Skin of body (tissue), 2 donors: Measurements from ENCODE around the gene CYB5RL. TPM values are rescaled to one million over a fixed set of nuclear protein-coding genes. Genes with fewer than 3 reads are reported as not detected.
"Not testable (repeated sequence)": the region's sequence is repeated elsewhere in the genome, so short reads cannot be mapped to it uniquely, and the experiment has no call there.

Source experiments
- DNase-seq: peaks from one replicate; lab custom pipeline; 2025; lab: John Stamatoyannopoulos, UW
- total RNA-seq: library from RNA; depleted of rRNA; stranded (reverse); fragments of >200 nt; gene quantifications from one replicate; pipeline ENCODE4 v1.2.3, GENCODE V29; 2014

The CYB5RL gene
- total RNA-seq, 1 donor from 2014 or later: 4.3 TPM

- no peak for DNase-seq
Observed at GRCh38 chr1:54225986-54226559, 26.2 kb upstream of the CYB5RL start.

- DNase-seq: no peak
Observed at GRCh38 chr1:54225378-54225777, 25.5 kb upstream of the CYB5RL start.

DNA sequence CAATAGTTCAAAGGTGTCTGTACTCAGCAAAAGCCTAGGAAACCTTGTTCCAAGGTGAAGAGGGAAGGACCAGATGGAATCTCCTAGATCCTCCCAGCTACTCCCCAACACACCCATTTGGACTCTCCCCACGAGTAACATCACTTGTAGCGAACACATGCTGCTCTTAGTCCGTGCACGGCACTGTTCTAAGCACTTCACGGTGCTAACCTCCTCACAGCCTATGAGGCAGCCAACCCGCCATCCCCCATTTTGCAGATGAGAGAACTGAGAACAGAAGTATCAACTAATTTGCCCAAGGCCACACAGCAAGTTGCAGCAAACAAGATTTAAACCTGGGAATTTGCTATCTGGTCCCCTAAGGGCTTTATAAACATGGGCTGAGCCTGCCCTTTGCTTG lies 24.4 kb upstream of the CYB5RL start:
- DNase-seq: no peak

DNA sequence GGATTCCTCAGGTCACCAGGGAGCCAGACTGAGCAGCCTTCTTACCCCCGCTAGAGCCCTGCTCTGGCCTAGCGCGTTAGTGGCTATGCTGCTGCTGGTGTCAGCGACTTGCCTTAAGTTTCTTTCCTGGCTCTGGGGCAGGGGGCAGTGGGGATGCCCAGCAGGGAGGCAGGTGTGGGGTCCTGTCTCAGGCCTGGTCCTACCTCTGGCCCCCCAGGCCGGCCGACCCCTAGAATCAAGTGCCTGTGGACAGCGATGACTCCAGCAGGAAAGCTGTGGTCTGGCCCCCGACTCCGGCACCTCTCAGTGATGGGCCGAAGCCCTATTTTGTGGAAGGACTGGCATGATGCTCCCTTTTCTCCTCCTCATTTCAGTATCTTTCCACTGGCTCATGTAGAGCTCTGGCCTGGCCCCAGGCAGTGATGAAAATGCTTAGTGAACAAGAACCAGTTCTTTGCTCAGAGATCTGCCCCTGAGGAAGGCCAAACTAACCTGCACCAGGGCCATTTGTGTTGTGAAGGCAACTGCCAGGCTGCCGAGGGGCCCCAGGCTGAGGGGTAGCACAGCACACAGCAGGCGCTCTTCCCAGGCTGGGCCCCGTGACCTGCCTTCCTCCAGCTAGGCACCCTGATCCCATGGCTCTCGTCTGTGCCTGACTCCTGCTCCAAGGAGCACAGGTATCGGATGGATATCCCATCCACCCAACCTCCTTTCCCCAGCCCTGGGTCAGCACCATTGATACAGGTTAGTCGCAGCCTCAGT lies 23.8 kb upstream of the CYB5RL start:
- DNase-seq: no peak

GRCh38 chr1:54222711-54223110 lies 22.9 kb upstream of the CYB5RL start:
- no peak for DNase-seq

DNA sequence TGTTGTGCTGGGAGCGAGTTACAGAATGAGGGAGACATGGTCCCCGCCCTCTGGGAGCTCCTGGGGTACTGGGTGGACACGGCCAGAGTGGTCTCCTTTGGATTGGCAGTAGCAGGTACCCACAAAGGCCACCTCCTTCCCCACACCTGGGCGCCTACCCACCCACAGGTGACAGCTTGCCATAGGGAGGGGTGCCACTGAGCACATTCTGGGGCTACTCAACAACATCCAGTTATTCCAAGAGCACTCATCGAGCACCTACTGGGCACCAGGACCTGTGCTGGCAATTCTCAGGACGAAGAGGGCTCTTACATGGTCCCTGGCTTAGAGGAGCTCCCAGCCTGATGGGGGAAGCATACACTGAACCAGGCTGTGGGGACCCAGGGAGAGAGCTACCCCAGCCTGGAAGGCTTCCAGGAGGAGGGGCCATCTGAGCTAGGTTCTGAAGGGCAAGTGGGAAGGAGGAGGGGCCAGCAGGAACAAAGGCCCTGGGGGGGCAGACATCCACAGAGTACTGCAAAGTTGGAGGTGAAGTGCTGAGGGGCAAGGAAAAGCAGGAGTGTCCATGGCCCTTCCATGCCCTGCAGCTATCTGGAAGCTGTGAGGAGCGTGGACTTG lies 22.1 kb upstream of the CYB5RL start:
- no peak for DNase-seq

- no peak for DNase-seq
Observed at GRCh38 chr1:54221113-54221834, 21.4 kb upstream of the CYB5RL start.

- no peak for DNase-seq
Observed at GRCh38 chr1:54220004-54220811, 20.4 kb upstream of the CYB5RL start.

DNA sequence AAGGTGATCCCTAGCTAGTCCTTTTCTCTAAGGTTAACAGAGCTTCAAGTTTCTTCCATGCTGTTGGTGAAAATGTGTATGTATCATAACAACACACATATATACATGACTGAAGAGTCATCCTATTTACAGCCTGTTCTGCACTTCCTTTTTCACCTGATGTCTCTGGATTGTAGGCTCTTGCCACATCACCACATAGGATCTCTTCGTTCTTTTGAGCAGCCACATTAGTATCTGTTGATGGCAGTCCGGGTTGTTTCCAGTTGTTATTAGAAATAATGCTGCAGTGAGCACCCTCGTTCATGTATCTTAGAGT lies 19.8 kb upstream of the CYB5RL start:
- no peak for DNase-seq

DNA sequence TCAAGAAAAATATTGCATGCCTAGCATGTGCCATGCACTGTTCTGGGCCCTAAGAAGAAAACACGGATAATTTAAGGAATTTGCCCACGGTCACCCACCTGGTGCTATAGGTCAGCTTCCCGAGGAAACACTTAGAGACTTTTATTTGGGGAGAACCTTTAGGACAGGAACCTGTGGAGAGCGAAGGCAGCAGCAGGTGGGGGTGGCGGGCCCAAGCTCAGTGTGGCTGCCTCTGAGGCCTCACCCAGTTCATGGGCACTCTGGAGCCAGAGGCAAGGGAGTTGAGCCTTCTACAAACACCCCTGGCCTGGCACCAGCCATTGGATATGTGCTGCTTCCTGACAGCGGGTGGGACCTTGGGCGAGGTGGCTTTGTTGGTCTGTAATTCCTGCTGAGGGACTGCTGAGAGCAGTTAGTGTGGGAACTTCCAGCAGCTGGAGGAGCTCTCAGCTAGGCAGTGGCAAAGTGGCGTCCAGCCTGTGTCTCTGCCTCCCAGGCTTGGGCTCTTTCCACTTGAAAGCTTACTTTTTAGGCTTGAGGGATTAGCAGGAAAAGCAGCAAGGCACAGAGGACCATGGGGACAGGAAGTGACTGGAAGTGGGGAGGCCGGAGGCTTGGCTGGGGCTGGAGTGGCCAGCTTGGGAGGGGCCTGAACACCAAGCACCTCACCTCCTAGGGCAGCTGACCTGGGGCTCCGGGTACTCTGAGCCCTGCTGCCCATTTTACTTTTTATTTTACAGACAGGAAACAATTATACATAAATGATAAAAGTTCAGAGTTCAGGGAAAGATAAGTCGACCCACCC lies 19.3 kb upstream of the CYB5RL start:
- no peak for DNase-seq

- no peak for DNase-seq
Observed at GRCh38 chr1:54215523-54215922, 15.7 kb upstream of the CYB5RL start.

DNA sequence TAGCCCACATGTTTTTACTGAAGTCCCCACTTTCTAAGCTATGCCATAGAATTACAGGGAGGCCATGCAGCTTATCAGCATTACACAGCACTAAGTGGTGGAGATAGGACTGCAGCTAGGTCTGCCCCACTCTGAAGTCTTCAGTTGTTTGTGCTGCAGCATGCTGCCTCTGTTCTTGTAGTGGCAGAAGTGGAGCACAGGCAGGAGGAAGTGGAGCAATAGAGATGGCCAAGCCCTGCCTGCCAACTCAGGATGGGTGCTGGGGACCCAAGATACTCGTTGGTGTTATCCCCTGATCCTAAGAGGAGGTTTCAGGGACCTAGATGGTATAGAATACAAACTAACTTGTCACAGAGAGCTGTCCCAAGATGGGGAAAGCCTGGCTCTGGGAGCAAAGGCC lies 13.0 kb upstream of the CYB5RL start:
- DNase-seq: no peak

- not testable (repeated sequence) for DNase-seq
Observed at GRCh38 chr1:54207896-54208295, 8.1 kb upstream of the CYB5RL start.

DNA sequence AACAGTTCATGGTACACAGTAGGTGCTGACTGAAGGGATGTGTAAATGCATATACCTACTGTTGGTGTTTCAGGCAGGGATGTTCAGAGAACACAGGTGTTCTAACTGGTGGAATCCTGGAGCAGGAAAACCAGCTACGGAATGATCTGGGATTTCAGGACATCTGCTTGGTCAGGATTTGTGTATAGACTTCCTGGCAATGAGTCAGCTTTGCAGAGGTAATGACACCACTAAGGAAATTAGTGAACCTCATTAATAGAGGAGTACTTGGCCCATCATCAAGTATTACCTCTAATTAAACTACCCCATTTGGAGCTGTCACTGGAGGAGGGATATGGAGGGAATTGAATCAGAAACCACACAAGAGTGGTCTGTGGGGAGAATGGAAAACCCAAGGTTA lies 7.5 kb upstream of the CYB5RL start:
- DNase-seq: no peak

DNA sequence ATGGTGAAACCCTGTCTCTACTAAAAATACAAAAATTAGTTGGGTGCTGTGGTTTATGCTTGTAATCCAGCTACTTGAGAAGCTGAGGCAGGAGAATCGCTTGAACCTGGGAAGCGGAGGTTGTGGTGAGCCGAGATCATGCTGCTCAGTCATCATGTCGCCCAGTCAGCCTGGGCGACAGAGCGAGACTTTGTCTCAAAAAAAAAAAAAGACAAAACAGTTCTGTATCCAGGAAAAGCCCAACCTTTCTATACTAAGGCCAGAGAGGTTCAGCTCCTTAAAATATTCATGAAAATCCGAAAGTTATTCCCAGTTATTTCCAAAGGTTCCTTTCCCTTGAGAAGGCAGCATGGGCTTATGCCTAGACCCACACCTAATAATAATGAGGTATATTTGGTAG lies 4.4 kb upstream of the CYB5RL start:
- DNase-seq: no peak

- no peak for DNase-seq
Observed at GRCh38 chr1:54200519-54200997, 728 bp upstream of the CYB5RL start.

DNA sequence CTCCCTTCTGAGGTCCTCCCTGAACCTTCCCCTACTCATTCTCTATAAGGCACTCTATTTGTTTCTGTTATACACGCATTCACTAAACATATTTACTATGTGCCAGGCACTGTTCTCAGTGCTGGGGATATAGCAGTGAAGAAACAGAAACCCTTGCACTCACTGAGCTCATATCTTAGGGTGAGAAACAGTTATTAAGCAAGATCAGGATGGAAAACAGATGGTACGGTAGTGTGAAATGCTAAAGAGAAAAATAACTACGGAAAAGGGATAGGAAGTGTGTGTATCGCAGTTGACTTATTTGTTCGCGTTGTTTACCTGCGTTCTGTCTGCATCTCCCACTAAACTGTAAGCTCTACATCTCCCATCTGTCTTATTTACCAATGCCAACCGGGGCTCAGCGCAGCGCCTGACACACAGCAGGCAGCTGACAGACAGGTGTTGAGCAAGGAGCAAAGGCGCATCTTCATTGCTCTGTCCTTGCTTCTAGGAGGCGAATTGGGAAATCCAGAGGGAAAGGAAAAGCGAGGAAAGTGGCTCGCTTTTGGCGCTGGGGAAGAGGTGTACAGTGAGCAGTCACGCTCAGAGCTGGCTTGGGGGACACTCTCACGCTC lies 572 bp downstream of the CYB5RL start:
- no peak for DNase-seq

DNA sequence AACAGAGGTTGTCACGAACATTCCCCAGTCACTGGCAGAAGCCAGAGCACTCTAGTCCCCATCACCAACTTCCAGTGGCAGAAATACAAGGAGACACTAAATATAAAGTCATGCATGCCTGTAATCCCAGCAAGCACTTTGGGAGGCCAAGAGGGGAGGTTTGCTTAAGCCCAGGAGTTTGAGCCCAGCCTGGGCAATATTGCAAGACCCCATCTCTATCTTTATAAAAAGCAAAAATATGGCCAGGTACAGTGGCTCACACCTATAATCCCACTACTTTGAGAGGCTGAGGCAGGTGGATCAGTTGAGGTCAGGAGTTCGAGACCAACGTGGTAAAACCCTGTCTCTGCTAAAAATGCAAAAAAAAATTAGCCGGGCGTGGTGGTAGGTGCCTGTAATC lies 6.4 kb downstream of the CYB5RL start:
- DNase-seq: no peak

- no peak for DNase-seq
Observed at GRCh38 chr1:54191525-54191924, 8.3 kb downstream of the CYB5RL start.

DNA sequence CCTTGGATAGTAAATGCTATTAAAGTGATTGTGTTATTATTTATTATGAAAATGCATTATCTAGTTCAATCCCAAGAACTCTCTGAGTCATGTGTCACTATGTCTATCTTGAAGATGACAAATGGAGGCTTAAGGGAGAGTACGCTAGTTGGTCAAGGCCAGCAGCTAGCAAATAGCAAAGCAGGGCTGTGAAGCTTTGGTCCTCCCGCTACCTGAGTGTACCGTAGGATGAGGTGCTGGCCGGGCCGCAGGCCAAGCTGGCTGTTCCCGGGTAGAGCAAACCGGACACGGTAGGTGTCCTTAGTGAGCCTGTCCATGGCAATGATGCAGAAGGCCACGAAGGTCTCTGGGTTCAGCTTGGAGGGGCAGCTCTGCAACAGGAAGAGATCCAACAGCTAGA lies 9.3 kb downstream of the CYB5RL start:
- DNase-seq: no peak
